Endometrium (tissue), 2 donors: Measurements from ENCODE around the gene POLR3E.
"Not testable (repeated sequence)": the region's sequence is repeated elsewhere in the genome, so short reads cannot be mapped to it uniquely, and the experiment has no call there.

Source experiments
- FAIRE-seq: peaks from 2 replicates; lab custom pipeline; 2012; peaks lifted over from hg19 to GRCh38; lab: Jason Lieb, UNC
- donor health status: control.
- donor health status: control.

POLR3E gene

DNA sequence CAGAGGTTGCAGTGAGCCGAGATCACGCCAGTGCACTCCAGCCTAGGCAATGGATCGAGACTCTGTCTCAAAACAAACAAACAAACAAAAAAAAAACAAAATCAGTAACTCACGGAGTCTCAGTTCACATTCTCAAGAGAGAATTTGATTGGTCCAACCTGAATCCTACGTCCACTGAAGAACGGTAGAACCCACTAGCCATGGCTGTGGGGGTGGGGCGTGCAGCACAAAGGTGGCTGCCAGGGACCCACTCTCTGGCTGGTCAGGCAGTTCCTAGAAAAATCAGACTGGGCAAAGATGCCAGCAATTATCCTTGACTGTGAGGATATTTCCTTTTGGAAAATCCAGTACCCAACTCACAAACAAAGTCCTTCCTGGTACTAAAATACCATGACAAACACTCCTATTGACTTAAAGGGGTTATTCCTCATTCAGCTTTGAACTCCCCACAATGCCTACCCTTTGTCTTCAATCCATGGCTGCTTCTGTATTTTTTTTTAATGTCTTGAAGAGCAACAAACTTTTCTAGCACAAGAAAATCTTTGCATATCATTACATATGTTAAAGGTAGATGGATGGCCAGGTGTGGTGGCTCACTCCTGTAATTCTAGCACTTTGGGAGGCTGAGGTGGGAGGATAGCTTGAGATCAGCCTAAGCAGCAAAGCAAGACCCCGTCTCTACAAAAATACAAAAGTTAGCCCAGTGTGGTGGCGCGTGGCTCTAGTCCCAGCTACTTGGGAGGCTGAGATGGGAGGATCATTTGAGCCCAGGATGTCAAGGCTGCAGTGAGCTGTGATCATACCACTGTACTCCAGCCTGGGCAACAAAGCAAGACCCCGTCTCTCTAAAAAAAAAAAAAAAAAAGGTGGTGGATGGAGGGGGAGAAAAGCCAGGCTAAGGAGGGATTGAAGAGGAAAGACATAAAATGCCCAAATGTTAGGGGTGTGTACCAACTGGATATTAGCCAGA, 3.8 kb upstream of the POLR3E start:
- FAIRE-seq = no peak

DNA sequence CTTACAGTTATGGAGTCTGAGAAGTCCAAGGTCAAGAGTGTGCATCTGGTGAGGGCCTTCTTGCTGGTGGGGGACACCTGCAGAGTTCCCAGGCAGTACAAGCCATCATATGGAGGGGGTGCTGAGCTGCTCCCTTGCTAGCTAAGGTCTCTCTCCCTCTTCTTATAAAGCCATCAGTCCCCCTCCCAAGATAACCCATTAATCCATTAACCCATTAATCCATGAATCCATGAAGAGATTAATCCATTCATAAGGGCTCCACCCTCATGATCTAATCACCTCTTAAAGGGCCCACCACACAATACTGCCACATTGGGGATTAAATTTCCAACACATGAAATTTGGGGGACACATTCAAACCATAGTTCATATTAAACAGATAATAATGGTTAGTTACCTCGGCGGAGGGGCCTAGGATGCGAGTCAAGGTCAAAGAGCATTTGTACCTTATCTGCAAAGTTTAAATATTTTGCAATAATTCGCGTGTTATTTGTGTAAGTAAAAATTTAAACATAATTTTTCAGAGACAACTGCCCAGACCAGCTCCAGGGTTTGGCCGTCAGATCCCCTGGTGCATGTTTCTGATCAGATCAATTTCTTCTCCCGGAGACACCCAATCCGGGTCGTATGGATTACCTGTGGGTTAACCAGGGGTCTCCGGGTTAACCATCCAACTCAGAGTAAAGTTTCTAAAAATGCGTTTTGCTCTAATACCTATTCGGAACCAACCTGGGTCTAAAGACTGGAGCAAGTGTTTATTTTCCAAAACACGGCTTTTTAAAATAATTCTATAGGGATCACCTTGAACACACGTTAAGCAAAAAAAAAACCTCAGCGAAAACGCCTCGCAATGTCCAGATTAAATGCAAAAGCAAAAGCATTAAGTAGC, 740 bp upstream of the POLR3E start:
- no peak for FAIRE-seq

DNA sequence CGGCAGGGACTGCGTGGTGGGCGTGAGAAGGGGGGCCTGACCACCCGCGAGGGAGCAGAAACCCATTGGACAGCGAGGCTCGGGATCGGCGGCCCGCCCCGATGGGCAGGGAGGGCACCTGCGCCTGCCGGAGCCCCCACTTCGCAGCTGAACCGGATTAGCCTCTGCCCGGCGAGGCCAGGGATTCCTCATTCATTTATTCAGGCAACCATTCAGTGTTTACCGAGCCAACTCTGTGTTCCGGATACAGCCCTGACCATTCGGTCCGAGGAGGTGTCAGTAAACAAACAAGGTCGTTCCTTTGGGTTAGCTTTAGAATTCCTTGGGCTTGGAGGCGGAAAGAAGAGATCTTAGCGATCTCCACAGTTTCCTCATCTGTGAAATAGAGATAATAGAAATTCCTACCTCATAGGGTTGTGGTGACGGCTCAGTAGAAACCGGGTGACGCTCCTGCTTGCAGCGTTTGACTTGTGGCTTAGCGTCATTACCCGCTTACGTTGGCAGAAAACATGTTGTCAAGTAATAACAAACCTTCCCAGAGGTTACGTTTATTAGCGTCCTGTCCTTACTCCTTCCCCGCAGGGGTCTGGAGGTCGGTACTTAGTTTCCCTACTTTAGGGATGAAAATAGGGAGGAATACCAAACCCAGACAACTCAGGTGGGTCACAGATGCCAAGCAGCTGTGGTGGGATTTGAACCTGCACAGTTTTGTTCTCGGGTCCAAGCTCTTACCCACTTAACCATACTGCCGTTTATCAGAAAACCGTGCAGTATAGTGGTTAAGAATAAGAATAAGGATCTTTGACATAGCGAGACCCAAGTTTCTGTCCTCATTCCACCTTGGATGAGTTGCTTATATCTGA, 893 bp downstream of the POLR3E start:
- no peak for FAIRE-seq

DNA sequence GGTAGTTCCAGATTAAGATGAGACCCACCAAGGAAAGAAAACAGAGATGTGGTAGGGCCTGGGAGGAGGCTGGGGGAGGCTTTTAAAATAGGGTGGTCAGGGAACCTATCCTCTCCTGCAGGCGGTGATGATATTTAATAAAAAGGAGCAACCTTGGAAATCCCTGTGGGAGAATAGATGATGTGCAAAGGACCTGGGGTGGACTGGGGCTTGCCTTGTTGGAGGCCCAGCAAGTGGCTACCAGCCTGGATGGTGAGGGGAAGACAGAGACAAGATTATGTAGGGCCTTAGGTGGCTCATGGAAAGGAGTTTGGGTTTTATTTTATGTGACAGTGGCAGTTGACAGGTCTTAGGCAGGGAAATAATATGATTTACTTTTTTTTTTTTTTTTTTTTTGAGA, 1.8 kb downstream of the POLR3E start:
- no peak for FAIRE-seq

DNA sequence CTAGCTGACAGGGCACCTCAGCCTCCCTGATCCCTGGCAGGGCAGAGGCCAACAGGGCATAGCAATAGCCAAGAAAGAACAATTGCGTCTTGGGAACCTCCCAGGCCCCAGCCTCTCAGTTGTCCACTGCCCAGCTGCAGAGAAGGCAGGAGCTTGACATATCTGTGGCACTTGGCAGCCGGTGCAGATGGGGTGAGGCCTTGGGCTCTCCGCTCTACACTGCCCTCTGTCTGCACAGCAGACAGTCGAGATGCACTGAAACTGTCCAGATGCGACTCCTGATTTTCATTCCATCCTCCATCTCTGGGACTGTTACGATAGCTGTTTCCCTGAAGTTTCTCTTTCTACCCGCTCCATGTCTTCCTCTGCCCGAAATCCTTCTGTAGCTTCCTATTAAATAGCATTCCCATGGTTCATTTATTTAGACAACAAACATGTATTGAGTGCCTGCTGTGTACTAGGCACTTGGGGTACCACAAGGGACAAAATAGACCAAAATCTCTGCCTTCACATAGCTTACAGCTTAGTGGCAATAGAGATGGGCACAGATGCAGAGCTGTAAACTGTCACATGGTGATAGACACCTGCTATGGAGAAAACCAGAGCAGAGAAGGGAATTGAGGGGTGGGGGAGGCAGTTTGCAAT, 3.3 kb downstream of the POLR3E start:
- FAIRE-seq = no peak

DNA sequence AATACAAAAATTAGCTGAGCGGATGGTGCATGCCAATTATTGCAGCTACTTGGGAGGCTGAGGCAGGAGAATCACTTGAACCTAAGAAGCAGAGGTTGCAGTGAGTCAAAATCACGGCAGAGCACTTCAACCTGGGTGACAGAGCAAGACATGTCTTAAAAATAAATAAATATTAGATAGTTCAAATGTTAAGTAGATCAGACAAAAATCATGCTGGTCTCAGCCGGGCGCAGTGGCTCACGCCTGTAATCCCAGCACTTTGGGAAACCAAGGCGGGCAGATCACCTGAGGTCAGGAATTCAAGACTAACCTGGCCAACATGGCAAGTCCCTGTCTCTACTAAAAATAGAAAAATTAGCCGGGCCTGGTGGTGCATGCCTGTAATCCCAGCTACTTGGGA, 4.2 kb downstream of the POLR3E start:
- not testable (repeated sequence) for FAIRE-seq

DNA sequence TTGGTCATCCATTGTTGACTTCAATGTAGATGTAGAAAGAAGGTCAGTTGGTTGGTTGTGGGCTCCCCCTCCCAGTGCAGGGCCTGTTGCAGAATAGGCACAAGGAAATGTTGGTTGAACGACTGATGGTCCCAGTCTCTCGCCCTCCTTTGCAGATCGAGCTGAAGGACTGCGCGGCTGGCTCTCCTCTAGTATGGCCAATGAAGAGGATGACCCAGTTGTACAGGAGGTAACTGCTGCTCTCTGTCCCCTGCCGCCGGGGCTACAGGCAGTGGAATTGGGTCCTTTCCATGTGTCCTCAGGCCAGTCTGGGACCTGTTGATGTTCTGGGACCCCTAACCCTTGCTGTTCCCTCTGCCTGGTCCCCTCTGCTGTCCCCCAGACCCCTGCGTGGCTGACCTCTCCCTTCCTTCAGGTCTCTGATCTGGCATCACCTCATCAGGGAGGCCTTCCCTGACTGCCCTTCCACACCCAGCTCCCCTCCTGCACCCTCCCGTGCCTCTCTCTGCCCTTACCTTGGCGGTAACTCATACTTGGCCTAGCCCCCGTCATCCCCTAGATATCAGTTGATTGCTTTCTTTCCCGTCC, 5.7 kb downstream of the POLR3E start:
- FAIRE-seq = no peak

DNA sequence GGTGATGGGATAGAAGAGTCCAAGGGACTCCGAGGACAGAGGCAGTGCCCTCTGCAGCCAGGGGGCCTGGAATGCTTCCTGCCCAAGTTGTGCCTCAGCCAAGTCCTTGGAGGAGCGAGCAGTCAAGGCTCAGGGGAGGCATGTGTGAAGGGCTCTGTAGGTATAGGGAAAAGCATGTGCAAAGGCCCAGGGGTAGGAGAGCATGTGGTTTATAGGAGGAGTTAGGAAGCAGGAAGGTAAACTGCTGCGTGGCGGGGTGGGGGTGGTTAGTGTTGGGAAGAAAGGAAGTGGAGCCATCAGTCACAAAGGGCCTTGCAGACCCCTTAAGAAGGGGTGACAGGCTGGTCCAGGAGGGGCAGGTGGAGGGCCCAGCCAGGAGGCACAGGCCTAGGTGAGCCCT, 7.2 kb downstream of the POLR3E start:
- FAIRE-seq = no peak

DNA sequence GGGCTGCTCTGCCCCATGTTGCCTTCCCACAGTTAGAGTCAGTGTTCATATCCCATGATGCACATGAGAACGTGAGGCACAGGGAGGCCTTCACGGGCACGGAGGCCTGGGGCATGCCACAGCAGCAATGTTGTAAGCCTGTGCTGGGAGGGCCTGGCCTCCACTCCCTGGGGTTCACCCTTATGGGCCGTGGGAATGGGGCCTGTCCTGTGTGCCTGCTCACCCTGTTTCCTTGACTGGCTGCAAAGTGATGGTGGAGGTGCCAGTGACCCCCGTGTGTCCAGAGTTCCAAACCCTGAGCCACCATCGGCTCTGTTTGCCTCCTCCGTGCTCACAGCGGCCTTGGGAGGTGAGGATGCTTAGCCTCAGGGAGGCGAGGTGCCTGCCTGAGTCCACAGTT, 9.6 kb downstream of the POLR3E start:
- FAIRE-seq = no peak

DNA sequence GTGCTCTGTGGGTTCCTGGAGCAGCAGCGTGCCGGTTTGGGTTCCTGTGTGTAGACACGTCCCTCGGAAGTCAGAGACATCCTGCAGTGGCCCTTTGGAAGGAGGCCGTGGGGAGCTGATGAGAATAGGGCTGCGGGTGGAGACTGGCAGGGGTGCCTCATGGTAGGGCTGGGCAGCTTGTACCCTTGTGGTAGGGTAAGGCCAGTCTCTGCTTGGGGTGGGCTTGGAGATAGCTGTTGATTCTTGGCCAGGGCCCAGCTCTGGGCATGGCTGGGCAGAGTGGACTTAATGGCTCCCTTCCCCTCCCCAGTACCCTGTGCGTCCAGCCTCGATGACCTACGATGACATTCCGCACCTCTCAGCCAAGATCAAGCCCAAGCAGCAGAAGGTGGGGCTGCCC, 10.6 kb downstream of the POLR3E start:
- no peak for FAIRE-seq

DNA sequence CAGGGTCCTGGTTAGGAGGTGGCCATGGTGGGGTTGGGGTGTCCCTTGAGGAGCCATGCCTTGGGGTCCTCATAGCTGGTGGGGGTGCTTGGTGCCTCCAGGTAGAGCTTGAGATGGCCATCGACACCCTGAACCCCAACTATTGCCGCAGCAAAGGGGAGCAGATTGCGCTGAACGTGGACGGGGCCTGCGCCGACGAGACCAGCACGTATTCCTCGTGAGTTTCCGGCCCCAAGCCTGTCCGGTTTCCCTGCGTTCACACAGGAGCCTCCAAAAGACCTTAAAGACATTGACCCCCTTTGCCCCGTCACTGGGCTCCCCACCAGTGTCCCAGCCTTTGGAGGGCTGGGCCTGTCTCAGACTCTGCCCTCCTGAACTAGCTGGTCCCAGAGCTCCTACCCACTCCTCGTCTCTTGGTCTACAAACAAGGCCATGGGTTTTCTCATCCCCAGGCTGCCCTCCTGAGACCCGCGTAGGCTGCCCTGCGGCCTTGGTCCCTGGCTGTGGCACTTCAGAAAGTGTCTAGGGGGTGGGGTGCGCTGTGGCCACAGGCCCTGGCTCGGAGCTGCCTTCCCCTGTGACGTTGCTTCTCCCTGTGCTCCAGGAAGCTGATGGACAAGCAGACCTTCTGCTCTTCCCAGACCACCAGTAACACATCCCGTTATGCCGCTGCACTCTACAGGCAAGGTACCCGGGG, 11.8 kb downstream of the POLR3E start:
- FAIRE-seq = no peak

DNA sequence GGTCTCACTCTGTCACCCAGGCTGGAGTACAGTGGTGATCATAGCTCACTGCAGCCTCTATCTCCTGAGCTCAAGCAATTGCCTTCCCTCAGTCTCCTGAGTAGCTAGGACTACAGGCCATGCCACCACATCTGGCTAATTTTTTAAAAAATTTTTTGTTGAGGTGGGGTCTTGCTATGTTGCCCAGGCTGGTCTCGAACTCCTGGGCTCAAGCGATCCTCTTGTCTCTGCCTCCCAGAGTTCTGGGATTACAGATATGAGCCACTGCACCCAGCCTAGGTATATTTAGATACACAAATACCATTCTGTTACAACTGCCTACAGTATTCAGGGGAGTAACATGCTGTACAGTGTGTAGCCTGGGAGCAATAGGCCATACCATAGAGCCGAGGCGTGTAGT, 14.3 kb downstream of the POLR3E start:
- FAIRE-seq = no peak

DNA sequence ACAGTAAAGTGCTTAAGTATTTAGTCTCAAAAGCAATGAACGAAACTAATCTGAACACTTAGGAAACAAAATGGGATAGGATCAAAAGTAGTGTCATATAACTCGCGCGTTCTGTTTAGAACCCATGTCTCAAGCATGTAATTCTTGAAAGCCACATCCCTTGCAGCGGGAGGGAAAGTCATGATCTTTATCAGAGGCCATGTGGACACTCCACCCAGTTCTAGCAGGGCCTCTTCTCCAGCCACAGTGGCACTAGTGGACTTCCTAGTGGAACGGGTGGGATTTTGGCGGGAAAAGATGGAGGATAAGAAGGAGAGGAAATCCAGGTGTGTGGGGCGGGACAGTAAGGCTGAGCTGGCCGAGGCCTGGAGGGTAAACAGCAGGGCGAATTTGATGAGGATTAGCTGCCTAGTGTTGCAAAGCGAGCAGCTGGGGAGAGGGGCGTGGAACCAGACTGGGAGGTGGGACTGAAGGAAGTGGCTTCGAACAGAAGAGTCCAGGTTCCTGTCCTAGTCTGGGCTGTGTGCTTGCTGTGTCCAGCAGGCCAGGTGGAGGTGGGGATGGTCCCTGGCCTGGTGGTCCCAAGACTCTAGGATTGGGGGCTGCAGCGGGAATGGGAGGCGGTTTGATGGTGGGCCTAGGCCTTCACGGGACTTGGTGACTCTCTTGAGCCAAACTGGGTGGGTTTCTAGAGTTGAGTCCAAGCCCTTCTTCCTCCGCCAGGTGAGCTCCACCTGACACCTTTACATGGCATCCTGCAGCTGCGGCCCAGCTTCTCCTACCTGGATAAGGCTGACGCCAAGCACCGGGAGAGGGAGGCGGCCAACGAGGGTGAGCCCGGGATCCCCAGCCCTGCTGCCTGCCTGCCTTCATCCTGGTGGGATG, 15.9 kb downstream of the POLR3E start:
- no peak for FAIRE-seq

DNA sequence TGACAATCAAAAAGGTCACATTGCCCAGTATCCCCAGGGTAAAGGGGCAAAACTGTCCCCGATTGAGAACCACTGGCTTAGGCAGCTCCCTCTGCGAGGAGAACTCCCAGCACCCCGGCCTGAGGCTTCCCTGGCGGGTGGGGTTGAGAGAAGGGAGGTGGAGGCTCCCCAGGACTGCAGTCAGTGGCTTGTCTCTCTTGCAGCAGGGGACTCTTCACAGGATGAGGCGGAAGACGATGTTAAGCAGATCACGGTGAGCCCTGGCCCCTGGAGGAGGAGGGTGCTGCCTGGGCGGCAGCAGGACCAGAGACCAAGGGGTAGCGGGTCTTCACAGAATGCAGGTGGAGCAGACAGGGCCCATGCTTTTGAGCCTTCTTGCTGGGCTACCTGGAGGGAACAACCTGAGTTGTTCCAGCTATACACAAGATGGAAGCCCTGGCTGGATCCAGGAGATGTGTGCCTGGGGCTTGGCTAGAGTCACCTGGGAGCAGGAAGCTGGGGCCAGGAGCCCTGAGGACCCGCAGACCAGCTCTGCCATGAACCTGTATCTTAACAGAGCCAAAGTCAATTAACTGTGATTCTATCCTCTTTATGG, 16.8 kb downstream of the POLR3E start:
- FAIRE-seq = no peak

DNA sequence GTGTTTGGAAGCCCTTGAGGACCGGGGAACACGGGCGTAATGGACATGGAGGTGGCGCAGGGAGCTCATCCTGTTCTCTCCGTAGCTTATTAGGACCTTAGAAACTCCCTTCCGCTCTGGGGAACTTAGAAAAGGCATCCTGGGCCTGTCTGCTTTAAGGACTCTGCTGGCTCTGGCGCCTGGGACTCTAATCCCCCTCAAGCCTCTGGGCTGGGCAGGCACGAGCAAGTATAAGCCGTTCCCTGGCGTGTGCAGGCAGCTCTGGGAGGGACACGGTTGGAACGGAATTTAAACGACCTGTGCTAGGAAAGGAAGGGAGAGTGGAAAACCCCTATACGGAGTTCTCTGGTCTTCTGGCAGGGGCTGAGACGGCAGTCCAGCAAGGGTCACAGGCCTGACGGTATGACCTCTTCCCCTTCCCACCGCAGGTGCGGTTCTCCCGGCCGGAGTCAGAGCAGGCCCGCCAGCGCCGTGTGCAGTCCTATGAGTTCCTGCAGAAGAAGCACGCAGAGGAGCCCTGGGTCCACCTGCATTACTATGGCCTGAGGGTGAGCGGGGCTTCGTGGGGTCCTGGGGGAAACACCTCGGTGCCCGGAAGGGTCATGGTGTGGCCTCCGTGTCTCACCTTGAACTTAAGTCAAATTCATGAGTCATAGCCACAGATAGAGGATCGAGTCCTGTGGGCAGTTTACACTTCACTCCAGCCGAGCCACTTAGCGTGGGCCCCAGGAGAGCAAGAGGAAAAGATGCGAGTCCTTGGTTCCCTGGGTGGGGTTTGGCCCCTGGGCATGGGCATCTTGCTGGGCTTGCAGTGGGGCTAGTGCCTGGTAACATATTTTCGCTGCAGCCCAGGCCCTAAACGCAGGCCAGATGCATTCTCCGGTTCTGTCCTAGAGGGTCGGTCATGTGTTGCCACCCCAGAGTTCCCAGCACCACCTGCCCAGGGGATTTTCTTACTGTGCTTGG, 17.7 kb downstream of the POLR3E start:
- FAIRE-seq = no peak

DNA sequence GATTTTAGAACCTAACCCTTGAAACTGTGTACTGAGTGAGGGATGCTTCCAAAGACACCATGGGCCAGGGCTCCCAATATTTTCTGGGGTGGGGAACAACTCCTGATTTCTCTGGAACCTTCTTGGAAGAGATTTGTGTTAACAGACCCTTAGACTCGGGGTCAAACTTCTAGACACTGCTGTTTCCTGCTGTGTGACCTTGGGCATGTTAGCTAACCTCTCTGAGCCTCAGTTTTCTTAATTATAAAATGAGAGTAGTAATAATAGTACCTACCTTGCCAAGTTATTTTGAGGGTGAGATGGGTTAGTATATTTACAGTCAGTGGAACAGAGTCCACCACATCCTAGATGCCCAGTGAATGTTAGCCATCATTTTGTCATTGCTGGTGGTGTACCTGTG, 18.8 kb downstream of the POLR3E start:
- no peak for FAIRE-seq

DNA sequence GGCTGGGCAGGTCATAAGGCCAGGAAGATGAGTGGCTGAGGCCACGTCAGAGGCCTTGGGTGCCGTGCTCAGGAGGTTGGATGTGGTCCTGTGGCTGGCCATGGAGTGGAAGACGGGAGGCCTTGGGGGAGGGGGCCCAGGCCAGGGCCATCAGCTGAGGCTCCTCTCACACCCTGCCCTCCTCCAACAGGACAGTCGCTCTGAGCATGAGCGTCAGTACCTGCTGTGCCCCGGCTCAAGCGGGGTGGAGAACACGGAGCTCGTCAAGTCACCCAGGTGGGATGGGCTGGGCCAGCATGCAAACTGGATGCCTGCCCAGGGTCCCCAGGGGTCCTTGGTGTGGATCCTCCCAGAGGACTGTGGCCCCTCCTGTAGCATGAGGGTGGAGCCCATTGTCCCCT, 19.2 kb downstream of the POLR3E start:
- no peak for FAIRE-seq

DNA sequence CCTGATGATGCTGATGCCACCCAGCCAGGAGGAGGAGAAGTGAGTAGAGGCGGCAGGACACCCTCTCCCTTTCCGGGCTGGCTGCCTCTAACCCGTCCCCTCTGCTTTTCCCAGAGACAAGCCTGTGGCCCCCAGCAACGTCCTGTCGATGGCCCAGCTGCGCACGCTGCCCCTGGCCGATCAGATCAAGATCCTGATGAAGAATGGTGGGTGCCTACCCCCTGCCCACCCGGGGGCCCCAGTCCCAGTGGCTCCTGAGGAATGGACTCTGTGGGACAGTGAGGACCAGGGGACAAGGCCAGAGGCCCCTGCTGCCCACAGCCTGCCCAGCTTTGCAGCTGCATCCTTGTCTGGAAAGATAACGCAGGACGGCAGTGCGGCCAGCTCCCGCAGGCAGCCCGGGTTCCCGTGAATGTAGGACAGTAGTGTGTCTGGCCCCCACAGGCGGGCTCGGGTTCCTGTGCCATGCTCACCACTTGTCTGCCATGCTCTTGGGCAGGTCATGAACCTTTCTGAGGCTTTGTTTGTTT, 19.9 kb downstream of the POLR3E start:
- FAIRE-seq = no peak
